ENCODE results near the gene NR1H2. TPM values are rescaled to one million over a fixed set of nuclear protein-coding genes. Genes with fewer than 3 reads are reported as not detected.

Gene NR1H2
- total RNA-seq, 2 donors from 2014 or later = 97.0 to 121 TPM

GRCh38 chr19:50416034-50416977 is 40.0 kb downstream of the NR1H2 start:
- H3K27ac ChIP-seq = no peak overlapping the region
- H3K4me3 ChIP-seq = no peak overlapping the region
- H3K36me3 ChIP-seq = no peaks in the 10 kb centered on the region
- peaks cover 0 to 10% of the 10 kb centered on the region in 2 donors for H3K4me1 ChIP-seq
- no peaks in the 10 kb centered on the region for H3K9me3 ChIP-seq
- no peak for DNase-seq (ENCODE audit: low spot score)
- peaks cover 4 to 5% of the 10 kb centered on the region in 2 donors for H3K27me3 ChIP-seq
- TF ChIP-seq, protein P1, sequence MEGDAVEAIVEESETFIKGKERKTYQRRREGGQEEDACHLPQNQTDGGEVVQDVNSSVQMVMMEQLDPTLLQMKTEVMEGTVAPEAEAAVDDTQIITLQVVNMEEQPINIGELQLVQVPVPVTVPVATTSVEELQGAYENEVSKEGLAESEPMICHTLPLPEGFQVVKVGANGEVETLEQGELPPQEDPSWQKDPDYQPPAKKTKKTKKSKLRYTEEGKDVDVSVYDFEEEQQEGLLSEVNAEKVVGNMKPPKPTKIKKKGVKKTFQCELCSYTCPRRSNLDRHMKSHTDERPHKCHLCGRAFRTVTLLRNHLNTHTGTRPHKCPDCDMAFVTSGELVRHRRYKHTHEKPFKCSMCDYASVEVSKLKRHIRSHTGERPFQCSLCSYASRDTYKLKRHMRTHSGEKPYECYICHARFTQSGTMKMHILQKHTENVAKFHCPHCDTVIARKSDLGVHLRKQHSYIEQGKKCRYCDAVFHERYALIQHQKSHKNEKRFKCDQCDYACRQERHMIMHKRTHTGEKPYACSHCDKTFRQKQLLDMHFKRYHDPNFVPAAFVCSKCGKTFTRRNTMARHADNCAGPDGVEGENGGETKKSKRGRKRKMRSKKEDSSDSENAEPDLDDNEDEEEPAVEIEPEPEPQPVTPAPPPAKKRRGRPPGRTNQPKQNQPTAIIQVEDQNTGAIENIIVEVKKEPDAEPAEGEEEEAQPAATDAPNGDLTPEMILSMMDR (IDR thresholded peaks at IDR 0.05) = no peak

- peaks cover 0 to 10% of the 10 kb centered on the region in 2 donors for H3K4me1 ChIP-seq
- no peak for DNase-seq (ENCODE audit: low spot score)
- no peaks in the 10 kb centered on the region for H3K9me3 ChIP-seq
- H3K27ac ChIP-seq = no peak overlapping the region
- H3K4me3 ChIP-seq = no peak overlapping the region
- TF ChIP-seq, protein P1 (IDR thresholded peaks at IDR 0.05) = no peak
- H3K27me3 ChIP-seq = peaks cover 4 to 5% of the 10 kb centered on the region in 2 donors
- no peaks in the 10 kb centered on the region for H3K36me3 ChIP-seq
These were observed 41.1 kb downstream of the NR1H2 start for GRCh38 chr19:50417111-50418081.

DNA sequence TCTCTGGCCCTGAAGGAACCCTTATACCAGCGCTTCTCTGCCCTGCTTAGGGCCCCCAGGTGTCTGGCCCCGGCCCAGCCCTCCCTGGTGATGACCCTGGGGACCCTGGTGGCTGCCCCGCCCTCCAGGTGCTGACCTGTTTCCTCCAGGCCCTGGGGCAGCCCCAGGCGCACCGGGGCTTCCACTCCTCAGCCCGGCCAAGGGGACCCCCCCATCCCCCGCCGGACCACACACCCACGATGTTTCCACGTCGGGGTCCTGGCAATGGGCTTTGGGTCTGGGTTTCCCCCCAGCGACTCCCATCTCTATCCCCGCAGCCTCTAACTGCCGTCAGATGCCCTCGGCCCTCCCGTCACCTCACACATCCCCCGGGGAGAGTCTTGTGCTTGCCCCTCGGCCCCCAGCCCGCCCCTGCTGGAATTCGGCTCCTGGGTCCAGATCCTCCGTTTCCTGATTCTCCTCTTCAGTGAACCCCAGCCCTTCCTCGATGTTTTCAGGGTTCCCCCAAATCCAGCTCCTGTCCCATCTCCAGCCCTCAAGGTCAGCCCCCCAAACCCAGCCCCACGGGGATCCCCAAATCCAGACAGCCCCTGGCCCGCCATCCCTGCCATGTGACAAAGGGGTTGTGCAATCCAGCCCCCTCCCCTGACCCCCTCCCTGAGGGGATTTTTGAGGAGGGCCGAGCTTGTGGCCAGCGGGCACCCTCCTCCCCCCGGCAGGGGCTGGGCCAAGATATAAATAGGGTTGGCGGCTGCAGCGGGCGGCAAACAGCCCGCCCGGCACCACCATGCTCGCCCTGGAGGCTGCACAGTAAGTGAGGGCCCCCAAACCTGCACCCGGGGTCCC is 42.1 kb downstream of the NR1H2 start, which contains the start of gene SPIB:
Gene SPIB (plus strand): TSS at position 763 of the 846 bp plus-strand sequence. CDS start 25 bp downstream, at position 788.
- peaks cover 4 to 5% of the 10 kb centered on the region in 2 donors for H3K27me3 ChIP-seq
- H3K9me3 ChIP-seq = no peaks in the 10 kb centered on the region
- H3K4me1 ChIP-seq = peaks cover 0 to 10% of the 10 kb centered on the region in 2 donors
- no peak within 1 kb of the TSS for H3K4me3 ChIP-seq
- H3K36me3 ChIP-seq = no peaks in the 10 kb centered on the region
- TF ChIP-seq, protein P1 (IDR thresholded peaks at IDR 0.05) = no peak
- DNase-seq (ENCODE audit: low spot score) = no peak
- H3K27ac ChIP-seq = no peak within 1 kb of the TSS

DNA sequence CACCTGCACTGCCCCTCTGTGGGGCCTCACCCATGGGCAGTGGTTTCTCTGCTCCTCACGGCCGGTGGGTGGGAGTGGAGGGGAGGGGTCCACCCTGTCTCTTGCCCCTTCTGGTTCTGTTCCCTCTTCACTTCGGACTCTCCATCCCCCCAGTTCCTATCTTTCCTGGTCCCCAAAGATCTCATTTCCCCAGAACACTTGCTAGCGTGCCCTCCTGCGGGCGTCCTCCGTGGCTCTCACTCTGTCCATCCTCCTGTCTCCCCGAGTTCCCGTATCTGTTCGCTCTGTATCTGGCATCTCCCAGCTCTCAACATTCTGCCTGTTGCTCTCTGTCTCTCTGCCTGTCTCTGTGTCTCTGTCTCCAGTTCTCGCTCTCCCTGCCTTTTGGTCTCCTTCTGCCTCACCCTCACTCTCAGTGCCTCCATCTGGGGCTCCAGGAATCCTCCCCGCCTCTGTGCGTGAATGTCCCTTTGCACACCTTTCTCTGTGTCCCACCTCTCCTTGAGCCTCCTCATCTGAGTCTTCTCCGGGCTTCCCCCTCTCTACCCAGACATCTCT is 42.8 kb downstream of the NR1H2 start:
- peaks cover 4 to 5% of the 10 kb centered on the region in 2 donors for H3K27me3 ChIP-seq
- no peak for DNase-seq (ENCODE audit: low spot score)
- TF ChIP-seq, protein P1 (IDR thresholded peaks at IDR 0.05) = no peak

More for the DNA sequence above, 42.8 kb downstream of the NR1H2 start:
- Histone ChIP-seq H3K4me3 (no peak overlapping the region), H3K9me3 (no peaks in the 10 kb centered on the region), H3K27ac (no peak overlapping the region), H3K4me1 (peaks cover 0 to 10% of the 10 kb centered on the region in 2 donors), H3K36me3 (no peaks in the 10 kb centered on the region)

Data from right atrium auricular region (tissue), 2 donors.